BJ (cell line): ENCODE results near the gene RAI1. TPM values are rescaled to one million over a fixed set of nuclear protein-coding genes. Genes with fewer than 3 reads are reported as not detected.

Source experiments
- CTCF ChIA-PET: fragments of 350-600 bp; formaldehyde crosslinking; extraction: SDS; loops from one replicate; lab custom pipeline; 2021; ENCODE audit warnings: antibody characterized with exemption, inconsistent platforms; lab: Yijun Ruan, JAX
- POLR2A ChIA-PET: fragments of 300-600 bp; sonication (Branson Sonifier 250); formaldehyde crosslinking; extraction: SDS; loops from one replicate; lab custom pipeline; 2021; ENCODE audit warnings: antibody characterized with exemption; lab: Charles Lee
- DNase-seq: peaks from one replicate; pipeline ENCODE4 v3.0.0-alpha.2; 2011; ENCODE audit warnings: low read depth
- H3K27me3 ChIP-seq: 2 replicates; pipeline ENCODE4 v1.6.0; 2011; ENCODE audit warnings: low read length; ENCODE audit not compliant: control insufficient read depth, insufficient read depth
- H3K36me3 ChIP-seq: 2 replicates; pipeline ENCODE4 v1.5.1; 2011; ENCODE audit warnings: low read length; ENCODE audit not compliant: control insufficient read depth, insufficient read depth
- H3K4me3 ChIP-seq: 2 replicates; pipeline ENCODE4 v1.5.1; 2011; ENCODE audit warnings: low read depth, mild to moderate bottlenecking, control low read depth, low read length
- CTCF ChIP-seq: IDR thresholded peaks from 2 replicates; pipeline ENCODE4 v1.5.1; 2011; ENCODE audit warnings: low read depth, mild to moderate bottlenecking, control low read depth, inconsistent platforms, low read length, moderate library complexity; ENCODE audit not compliant: insufficient read depth
- polyA plus RNA-seq: library from polyadenylated mRNA; depleted of rRNA; stranded (reverse); fragments of >200 nt; gene quantifications from 2 replicates; pipeline ENCODE4 v1.2.3, GENCODE V29; 2011

RAI1 gene
- polyA plus RNA-seq, 1 experiment: 2.4 TPM

GRCh38 chr17:17846003-17846402 is 164.7 kb downstream of the RAI1 start:
- Histone ChIP-seq H3K36me3 (peaks cover 2% of the 10 kb centered on the region), H3K4me3 (no peak overlapping the region), H3K27me3 (no peaks in the 10 kb centered on the region)
- CTCF ChIA-PET: no interaction called here
- POLR2A ChIA-PET: no interaction called here
- no peak for DNase-seq
- no peak for TF ChIP-seq CTCF

- POLR2A ChIA-PET: no interaction called here
- Histone ChIP-seq H3K4me3 (no peak overlapping the region), H3K27me3 (no peaks in the 10 kb centered on the region), H3K36me3 (peaks cover 2% of the 10 kb centered on the region)
- no peak for TF ChIP-seq CTCF
- CTCF ChIA-PET: interaction anchor here (2.0 kb wide), 1 partner anchor 14 kb away, joined by 5 read pairs; no protein-coding TSS in a partner anchor
- no peak for DNase-seq
These were observed 165.4 kb downstream of the RAI1 start for GRCh38 chr17:17846645-17847044.

GRCh38 chr17:17847118-17847689 is 165.9 kb downstream of the RAI1 start:
- Histone ChIP-seq H3K4me3 (no peak overlapping the region), H3K36me3 (peaks cover 2% of the 10 kb centered on the region), H3K27me3 (no peaks in the 10 kb centered on the region)
- no peak for DNase-seq
- ChIA-PET CTCF (interaction anchor here (1.2 to 2.0 kb wide), 3 partner anchors 12 to 167 kb away, joined by 3 to 5 read pairs (median 3); no protein-coding TSS in a partner anchor), POLR2A (no interaction called here)
- TF ChIP-seq CTCF: no peak

GRCh38 chr17:17847726-17848125 is 166.5 kb downstream of the RAI1 start:
- no peak for TF ChIP-seq CTCF
- no peak for DNase-seq
- no peaks in the 10 kb centered on the region for H3K27me3 ChIP-seq
- no peak overlapping the region for H3K4me3 ChIP-seq
- CTCF ChIA-PET: interaction anchor here (1.2 to 2.0 kb wide), 4 partner anchors 10 to 168 kb away, joined by 3 to 5 read pairs (median 4); no protein-coding TSS in a partner anchor
- H3K36me3 ChIP-seq: peaks cover 2% of the 10 kb centered on the region
- POLR2A ChIA-PET: no interaction called here

- no peak for DNase-seq
- ChIA-PET POLR2A (interaction anchor here (0.6 kb wide), 1 partner anchor 11 kb away, joined by 3 read pairs; no protein-coding TSS in a partner anchor), CTCF (interaction anchor here (1.2 to 2.4 kb wide), 6 partner anchors 9 to 168 kb away, joined by 3 to 10 read pairs (median 4); no protein-coding TSS in a partner anchor)
- no peaks in the 10 kb centered on the region for H3K27me3 ChIP-seq
- no peak for TF ChIP-seq CTCF
- no peak overlapping the region for H3K4me3 ChIP-seq
- peaks cover 2% of the 10 kb centered on the region for H3K36me3 ChIP-seq
These were observed 167.2 kb downstream of the RAI1 start for GRCh38 chr17:17848311-17849082.
